Measurements from ENCODE around the gene KCNG2. TPM values are rescaled to one million over a fixed set of nuclear protein-coding genes. Genes with fewer than 3 reads are reported as not detected.

KCNG2 gene
- total RNA-seq, 6 experiments from 2014 or later: not detected

GRCh38 chr18:79872527-79873444 is 75.0 kb downstream of the KCNG2 start:
- Histone ChIP-seq H3K9me3 (no peaks in the 10 kb centered on the region), H3K36me3 (no peaks in the 10 kb centered on the region), H3K27ac (no peak overlapping the region), H3K27me3 (no peaks in the 10 kb centered on the region), H3K4me1 (no peaks in the 10 kb centered on the region), H3K4me3 (no peak overlapping the region)
- TF ChIP-seq POLR2A (IDR thresholded peaks at IDR 0.05) (no peak), CTCF (IDR thresholded peaks at IDR 0.05) (no peak)
- intact Hi-C loops (cut with DNase I): no loop called here
- ATAC-seq (no peak), DNase-seq (no peak)
- WGBS (ENCODE audit: insufficient coverage, low coverage, low lambda C conversion rate, missing lambda C conversion rate): 59% methylated on average over 14 of the region's 36 CpGs

GRCh38 chr18:79873449-79874110 is 75.8 kb downstream of the KCNG2 start:
- 66% methylated on average over 12 of the region's 34 CpGs for WGBS (ENCODE audit: insufficient coverage, low coverage, low lambda C conversion rate, missing lambda C conversion rate)
- H3K4me1 ChIP-seq: no peaks in the 10 kb centered on the region
- DNase-seq (peak in 2 of 3 donors; percentile 11 to 49), ATAC-seq (no peak)
- no peak overlapping the region for H3K4me3 ChIP-seq
- H3K27me3 ChIP-seq: no peaks in the 10 kb centered on the region
- no peaks in the 10 kb centered on the region for H3K9me3 ChIP-seq
- H3K36me3 ChIP-seq: no peaks in the 10 kb centered on the region
- H3K27ac ChIP-seq: no peak overlapping the region
- TF ChIP-seq POLR2A (IDR thresholded peaks at IDR 0.05) (no peak), CTCF (IDR thresholded peaks at IDR 0.05) (no peak)
- intact Hi-C loops (cut with DNase I): no loop called here

- WGBS (ENCODE audit: insufficient coverage, low coverage, low lambda C conversion rate, missing lambda C conversion rate): 58% methylated on average over 5 of the region's 24 CpGs
- H3K9me3 ChIP-seq: no peaks in the 10 kb centered on the region
- H3K4me3 ChIP-seq: no peak overlapping the region
- no peaks in the 10 kb centered on the region for H3K4me1 ChIP-seq
- H3K36me3 ChIP-seq: no peaks in the 10 kb centered on the region
- ATAC-seq (no peak), DNase-seq (no peak)
- intact Hi-C loops (cut with DNase I): no loop called here
- TF ChIP-seq CTCF (IDR thresholded peaks at IDR 0.05) (no peak), POLR2A (IDR thresholded peaks at IDR 0.05) (no peak)
- H3K27me3 ChIP-seq: no peaks in the 10 kb centered on the region
- H3K27ac ChIP-seq: no peak overlapping the region
Observed at GRCh38 chr18:79874553-79875530, 77.1 kb downstream of the KCNG2 start.

GRCh38 chr18:79875531-79875919 is 77.8 kb downstream of the KCNG2 start:
- H3K27me3 ChIP-seq: no peaks in the 10 kb centered on the region
- H3K4me3 ChIP-seq: no peak overlapping the region
- no peak for ATAC-seq
- no peak overlapping the region for H3K27ac ChIP-seq
- no peak for DNase-seq
- TF ChIP-seq POLR2A (IDR thresholded peaks at IDR 0.05) (no peak), CTCF (IDR thresholded peaks at IDR 0.05) (no peak)
- no peaks in the 10 kb centered on the region for H3K9me3 ChIP-seq
- 69% methylated on average over 6 of the region's 15 CpGs for WGBS (ENCODE audit: insufficient coverage, low coverage, low lambda C conversion rate, missing lambda C conversion rate)
- H3K36me3 ChIP-seq: no peaks in the 10 kb centered on the region
- H3K4me1 ChIP-seq: no peaks in the 10 kb centered on the region
- intact Hi-C loops (cut with DNase I): no loop called here
